CD4-positive, alpha-beta T cell (primary cell): ENCODE measurements around the gene EGFL8. TPM values are rescaled to one million over a fixed set of nuclear protein-coding genes. Genes with fewer than 3 reads are reported as not detected.

Experiments used
- ATAC-seq: fragments of 200-7000 bp; cut with Tn5 transposase; one replicate; pipeline ENCODE4 v1.10.0; 2022; ENCODE audit warnings: mild to moderate bottlenecking; ENCODE audit not compliant: poor library complexity
- CTCF ChIA-PET: fragments of 350-600 bp; sonication (Branson Sonifier 250); formaldehyde crosslinking; loops from one replicate; lab custom pipeline; 2021; ENCODE audit warnings: antibody characterized with exemption, inconsistent platforms; lab: Charles Lee
- POLR2A ChIA-PET: fragments of 350-600 bp; sonication (Branson Sonifier 250); formaldehyde crosslinking; loops from one replicate; lab custom pipeline; 2021; ENCODE audit warnings: antibody characterized with exemption, inconsistent platforms; lab: Charles Lee
- DNase-seq, 14 experiments: peaks; one replicate each; pipeline ENCODE4 v3.0.0-alpha.2; 2013 to 2020; ENCODE audit warnings: mixed read lengths in 2 of 14
- H3K27ac ChIP-seq, 2 donors: one replicate each; pipeline versions ENCODE4 v1.5.1 to v1.7.0; 2013; ENCODE audit warnings: low read length in 2 of 2, low read depth in 1 of 2, mild to moderate bottlenecking in 1 of 2
- H3K27me3 ChIP-seq, 2 experiments: 1 replicate in 1 of 2; 2 replicates in 1 of 2; pipeline versions ENCODE4 v1.6.1 to v1.7.0; 2013; ENCODE audit warnings: low read length in 2 of 2, control low read depth in 1 of 2, mild to moderate bottlenecking in 1 of 2, moderate library complexity in 1 of 2; ENCODE audit not compliant: insufficient read depth in 2 of 2, control insufficient read depth in 1 of 2
- H3K36me3 ChIP-seq: one replicate; pipeline ENCODE4 v1.6.1; 2013; ENCODE audit warnings: low read length, control low read depth; ENCODE audit not compliant: insufficient read depth
- H3K4me1 ChIP-seq: one replicate; pipeline ENCODE4 v1.6.1; 2013; ENCODE audit warnings: low read length, control low read depth; ENCODE audit not compliant: insufficient read depth
- H3K4me3 ChIP-seq: one replicate; pipeline ENCODE4 v1.5.1; 2013; ENCODE audit warnings: mild to moderate bottlenecking, low read length, moderate library complexity
- H3K9me3 ChIP-seq, 2 experiments: 1 replicate in 1 of 2; 2 replicates in 1 of 2; pipeline versions ENCODE4 v1.6.1 to v1.7.0; 2013; ENCODE audit warnings: low read length in 2 of 2, mild to moderate bottlenecking in 2 of 2, control low read depth in 1 of 2, moderate library complexity in 1 of 2; ENCODE audit not compliant: control insufficient read depth in 1 of 2, insufficient read depth in 1 of 2
- H3K27ac Mint-ChIP-seq: one replicate; pipeline ENCODE4 v1.8.0; 2020; ENCODE audit warnings: mixed read lengths
- H3K27me3 Mint-ChIP-seq: one replicate; pipeline ENCODE4 v1.8.0; 2021; ENCODE audit warnings: mixed read lengths
- H3K36me3 Mint-ChIP-seq: one replicate; pipeline ENCODE4 v1.8.0; 2021; ENCODE audit warnings: low read depth, mixed read lengths
- H3K4me1 Mint-ChIP-seq: one replicate; pipeline ENCODE4 v1.8.0; 2021; ENCODE audit warnings: low read depth, mixed read lengths
- H3K4me3 Mint-ChIP-seq: one replicate; pipeline ENCODE4 v1.8.0; 2020; ENCODE audit warnings: mild to moderate bottlenecking, mixed read lengths
- H3K9me3 Mint-ChIP-seq: one replicate; pipeline ENCODE4 v1.8.0; 2020; ENCODE audit warnings: mixed read lengths
- CTCF ChIP-seq: fragments of 200-600 bp; IDR thresholded peaks from one replicate; pipeline ENCODE4 v1.8.0; 2022; ENCODE audit warnings: antibody characterized with exemption, mild to moderate bottlenecking
- intact Hi-C, 2 experiments: fragments of 100-400 bp; cut with DNase I in 1 of 2; cut with micrococcal nuclease in 1 of 2; formaldehyde crosslinking; loops; one replicate each; pipeline versions ENCODE4 v1.15.1 to v1.9.0; 2023 to 2025; cut with DNase I, micrococcal nuclease
- total RNA-seq, 174 experiments: library from RNA in 2 of 174; stranded (reverse) in 2 of 174; gene quantifications; one replicate each; pipeline ENCODE4 v1.2.3 and lab custom pipeline; 2021 to 2026

The EGFL8 gene
- total RNA-seq, 2 experiments from 2014 or later, result 13.1 to 13.8 TPM

GRCh38 chr6:32163559-32164258, 686 bp upstream of the EGFL8 start:
- no peak overlapping the region for H3K4me3 ChIP-seq
- POLR2A ChIA-PET, result no interaction called here
- ATAC-seq (no peak), DNase-seq (no peak)
- H3K27me3 Mint-ChIP-seq, result no peaks in the 10 kb centered on the region
- no peaks in the 10 kb centered on the region for H3K9me3 Mint-ChIP-seq
- H3K36me3 Mint-ChIP-seq, result peaks cover 33% of the 10 kb centered on the region
- no peaks in the 10 kb centered on the region for H3K27me3 ChIP-seq
- no peaks in the 10 kb centered on the region for H3K4me1 ChIP-seq
- no peak for TF ChIP-seq CTCF
- no peak overlapping the region for H3K27ac Mint-ChIP-seq
- CTCF ChIA-PET, result no interaction called here
- no peaks in the 10 kb centered on the region for H3K4me1 Mint-ChIP-seq
- no peak overlapping the region for H3K27ac ChIP-seq
- no peaks in the 10 kb centered on the region for H3K9me3 ChIP-seq
- intact Hi-C loops, result no loop called here
- H3K36me3 ChIP-seq, result peaks cover 27% of the 10 kb centered on the region
- H3K4me3 Mint-ChIP-seq, result no peak overlapping the region

GRCh38 chr6:32166411-32167061, 2.1 kb downstream of the EGFL8 start:
- no peaks in the 10 kb centered on the region for H3K4me1 ChIP-seq
- H3K36me3 ChIP-seq, result peaks cover 47% of the 10 kb centered on the region
- H3K27me3 ChIP-seq, result no peaks in the 10 kb centered on the region
- no peak overlapping the region for H3K4me3 ChIP-seq
- Mint-ChIP-seq H3K9me3 (no peaks in the 10 kb centered on the region), H3K4me1 (peaks cover 15% of the 10 kb centered on the region), H3K27me3 (no peaks in the 10 kb centered on the region), H3K36me3 (peaks cover 54% of the 10 kb centered on the region), H3K4me3 (no peak overlapping the region), H3K27ac (no peak overlapping the region)
- H3K9me3 ChIP-seq, result no peaks in the 10 kb centered on the region
- ChIA-PET CTCF (no interaction called here), POLR2A (interaction anchor here (1.1 kb wide), 1 partner anchor 26 kb away, joined by 3 read pairs; the partner anchor contains the start of gene GPSM3)
- intact Hi-C loops, result no loop called here
- H3K27ac ChIP-seq, result no peak overlapping the region
- no peak for ATAC-seq
- TF ChIP-seq CTCF, result no peak
- peak in 2 of 14 experiments; percentile 7 to 34 for DNase-seq

GRCh38 chr6:32167154-32167760, 2.9 kb downstream of the EGFL8 start:
- peaks cover 47% of the 10 kb centered on the region for H3K36me3 ChIP-seq
- H3K4me1 Mint-ChIP-seq, result peaks cover 16% of the 10 kb centered on the region
- H3K4me1 ChIP-seq, result no peaks in the 10 kb centered on the region
- H3K27me3 Mint-ChIP-seq, result no peaks in the 10 kb centered on the region
- ATAC-seq (no peak), DNase-seq (peak in 1 of 14 experiments; percentile 17)
- intact Hi-C loops, result no loop called here
- H3K9me3 ChIP-seq, result no peaks in the 10 kb centered on the region
- peaks cover 54% of the 10 kb centered on the region for H3K36me3 Mint-ChIP-seq
- H3K27me3 ChIP-seq, result no peaks in the 10 kb centered on the region
- no peak for TF ChIP-seq CTCF
- CTCF ChIA-PET, result no interaction called here
- H3K4me3 ChIP-seq, result no peak overlapping the region
- no peak overlapping the region for H3K27ac ChIP-seq
- H3K27ac Mint-ChIP-seq, result no peak overlapping the region
- POLR2A ChIA-PET, result interaction anchor here (1.1 kb wide), 1 partner anchor 25 kb away, joined by 3 read pairs; the partner anchor contains the start of gene GPSM3
- no peaks in the 10 kb centered on the region for H3K9me3 Mint-ChIP-seq
- no peak overlapping the region for H3K4me3 Mint-ChIP-seq
